Esophagus (tissue), 2 donors: Measurements from ENCODE around the gene VPS52. TPM values are rescaled to one million over a fixed set of nuclear protein-coding genes. Genes with fewer than 3 reads are reported as not detected.

Source experiments
- H3K27ac ChIP-seq, 2 donors: one replicate each; pipeline ENCODE4 v1.5.1; 2013; ENCODE audit warnings: low read depth in 2 of 2, mild to moderate bottlenecking in 2 of 2, inconsistent platforms in 1 of 2, low read length in 1 of 2, moderate library complexity in 1 of 2
- H3K27me3 ChIP-seq, 2 donors: one replicate each; pipeline ENCODE4 v1.6.1; 2013; ENCODE audit warnings: low read length in 2 of 2, control low read depth in 1 of 2, mild to moderate bottlenecking in 1 of 2; ENCODE audit not compliant: insufficient read depth in 2 of 2, control insufficient read depth in 1 of 2
- H3K36me3 ChIP-seq, 2 donors: one replicate each; pipeline ENCODE4 v1.6.1; 2013; ENCODE audit warnings: low read length in 1 of 2; ENCODE audit not compliant: control insufficient read depth in 2 of 2, insufficient read depth in 2 of 2
- H3K4me1 ChIP-seq, 2 donors: one replicate each; pipeline ENCODE4 v1.6.1; 2013; ENCODE audit warnings: low read length in 1 of 2; ENCODE audit not compliant: control insufficient read depth in 2 of 2, insufficient read depth in 2 of 2
- H3K4me3 ChIP-seq, 2 donors: one replicate each; pipeline ENCODE4 v1.5.1; 2013; ENCODE audit warnings: low read length in 2 of 2, mild to moderate bottlenecking in 2 of 2, low read depth in 1 of 2, moderate library complexity in 1 of 2
- H3K9me3 ChIP-seq, 2 donors: one replicate each; pipeline ENCODE4 v1.6.1; 2013; ENCODE audit warnings: mild to moderate bottlenecking in 2 of 2, low read depth in 1 of 2, low read length in 1 of 2, moderate library complexity in 1 of 2; ENCODE audit not compliant: control insufficient read depth in 2 of 2, insufficient read depth in 1 of 2
- WGBS, 2 donors: extraction: QIAGEN DNeasy Blood & Tissue Kit; methylation state at CpG; one replicate each; pipeline ENCODE4 v1.1.7; 2013; 5-methylcytosine and 5-hydroxymethylcytosine counted together
- polyA plus RNA-seq, 2 donors: library from polyadenylated mRNA; stranded (reverse); fragments of 200-250 nt; gene quantifications; one replicate each; pipeline ENCODE4 v1.2.3, GENCODE V29; 2013
- donor health status: healthy with polysubstance abuse.
- donor health status: Bipolar disorder and iron deficiency.

Gene VPS52
- polyA plus RNA-seq, 2 donors = 44.9 to 48.9 TPM

- Histone ChIP-seq H3K27me3 (no peaks in the 10 kb centered on the region), H3K36me3 (peaks cover 5 to 18% of the 10 kb centered on the region in 2 donors), H3K9me3 (no peaks in the 10 kb centered on the region), H3K27ac (no peak overlapping the region), H3K4me3 (no peak overlapping the region), H3K4me1 (peaks cover 20 to 22% of the 10 kb centered on the region in 2 donors)
- WGBS, 2 donors = 87 to 91% methylated on average over 7 of the region's 7 CpGs
These were observed 68.1 kb downstream of the VPS52 start for GRCh38 chr6:33203443-33204164.

DNA sequence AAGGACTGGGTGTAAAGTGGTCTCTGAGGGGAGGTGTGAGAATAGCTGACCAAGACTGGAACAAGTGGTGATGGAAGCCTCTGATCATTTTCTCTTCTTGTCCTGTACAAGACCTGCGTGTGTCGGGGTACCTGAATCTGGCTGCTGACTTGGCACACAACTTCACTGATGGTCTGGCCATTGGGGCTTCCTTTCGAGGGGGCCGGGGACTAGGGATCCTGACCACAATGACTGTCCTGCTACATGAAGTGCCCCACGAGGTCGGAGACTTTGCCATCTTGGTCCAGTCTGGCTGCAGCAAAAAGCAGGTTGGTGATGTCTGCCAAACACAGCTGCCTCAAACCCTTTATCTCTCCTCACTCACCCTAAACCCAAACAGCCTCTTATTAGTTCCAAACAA, 68.9 kb downstream of the VPS52 start:
- 82 to 84% methylated on average over 6 of the region's 6 CpGs for WGBS, 2 donors
- no peaks in the 10 kb centered on the region for H3K9me3 ChIP-seq
- peaks cover 5 to 20% of the 10 kb centered on the region in 2 donors for H3K36me3 ChIP-seq
- no peak overlapping the region for H3K4me3 ChIP-seq
- H3K27ac ChIP-seq = no peak overlapping the region
- no peaks in the 10 kb centered on the region for H3K27me3 ChIP-seq
- H3K4me1 ChIP-seq = peaks cover 20 to 22% of the 10 kb centered on the region in 2 donors

DNA sequence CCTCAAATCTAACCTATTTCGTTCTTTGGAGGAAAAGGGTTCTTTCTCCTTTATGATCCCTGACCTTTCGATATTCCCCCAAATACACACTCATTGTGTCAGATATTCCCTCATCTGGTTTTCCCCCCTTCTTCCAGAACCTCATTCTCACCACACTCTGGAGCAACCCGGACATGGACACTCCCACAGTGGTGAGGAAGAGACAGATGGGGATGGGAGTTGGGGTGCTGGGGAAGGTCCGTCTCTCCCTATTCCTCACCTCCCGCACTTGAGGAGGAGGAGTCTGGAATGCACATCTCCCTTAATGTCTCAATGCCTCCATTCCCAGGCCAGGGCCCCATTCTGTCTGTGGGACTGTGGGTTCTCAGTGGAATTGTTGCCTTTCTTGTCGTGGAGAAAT, 69.7 kb downstream of the VPS52 start:
- peaks cover 5 to 22% of the 10 kb centered on the region in 2 donors for H3K36me3 ChIP-seq
- H3K9me3 ChIP-seq = no peaks in the 10 kb centered on the region
- H3K27ac ChIP-seq = no peak overlapping the region
- H3K27me3 ChIP-seq = no peaks in the 10 kb centered on the region
- WGBS, 2 donors = 76 to 87% methylated on average over 6 of the region's 6 CpGs
- H3K4me1 ChIP-seq = peaks cover 15 to 22% of the 10 kb centered on the region in 2 donors
- no peak overlapping the region for H3K4me3 ChIP-seq

DNA sequence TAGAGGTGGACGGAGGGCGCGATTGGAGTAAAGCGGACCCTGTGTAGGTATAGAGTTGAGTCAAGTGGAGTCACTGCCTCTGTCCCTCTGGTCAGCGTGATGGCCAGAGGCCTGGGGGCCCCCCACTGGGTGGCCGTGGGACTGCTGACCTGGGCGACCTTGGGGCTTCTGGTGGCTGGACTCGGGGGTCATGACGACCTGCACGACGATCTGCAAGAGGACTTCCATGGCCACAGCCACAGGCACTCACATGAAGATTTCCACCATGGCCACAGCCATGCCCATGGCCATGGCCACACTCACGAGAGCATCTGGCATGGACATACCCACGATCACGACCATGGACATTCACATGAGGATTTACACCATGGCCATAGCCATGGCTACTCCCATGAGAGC, 70.5 kb downstream of the VPS52 start:
- Histone ChIP-seq H3K27me3 (no peaks in the 10 kb centered on the region), H3K36me3 (peaks cover 8 to 24% of the 10 kb centered on the region in 2 donors), H3K9me3 (no peaks in the 10 kb centered on the region), H3K4me3 (peak overlapping the region; percentile 91 to 94), H3K4me1 (peaks cover 15 to 22% of the 10 kb centered on the region in 2 donors), H3K27ac (peak overlapping the region; percentile 95 to 99)
- whole genome bisulfite sequencing, 2 donors = 3 to 4% methylated on average over 14 of the region's 14 CpGs

Other genes starting within 250 kb of the VPS52 start
- gene HLA-DPA1, start 198.2 kb downstream of the VPS52 start, polyA plus RNA-seq = 10 to 100 TPM in 1 of 2 donors, 1 to 10 TPM in 1; 7.8 to 27.2 TPM
- gene HLA-DPB1, start 195.9 kb downstream of the VPS52 start, polyA plus RNA-seq = 10 to 100 TPM in 1 of 2 donors, 1 to 10 TPM in 1; 8.7 to 39.1 TPM
- gene COL11A2, start 79.4 kb downstream of the VPS52 start, polyA plus RNA-seq = 1 to 10 TPM in 1 of 2 donors, under 1 TPM in 1; 0.38 to 1.3 TPM
- gene RXRB, start 71.2 kb downstream of the VPS52 start, polyA plus RNA-seq = 10 to 100 TPM; 24.4 to 30.0 TPM
- 10 to 100 TPM; 22.8 to 57.3 TPM for gene SLC39A7, start 71.0 kb downstream of the VPS52 start, polyA plus RNA-seq
- 10 to 100 TPM; 16.7 to 33.7 TPM for gene HSD17B8, start 67.2 kb downstream of the VPS52 start, polyA plus RNA-seq
- 10 to 100 TPM; 26.7 to 32.4 TPM for gene RING1, start 63.4 kb downstream of the VPS52 start, polyA plus RNA-seq
- 1,000 to 10,000 TPM; 7,154 to 7,464 TPM for gene RPS18, start 199 bp upstream of the VPS52 start, polyA plus RNA-seq
- 10 to 100 TPM; 21.1 to 27.2 TPM for gene B3GALT4, start 5.2 kb upstream of the VPS52 start, polyA plus RNA-seq
- 10 to 100 TPM; 38.6 to 44.5 TPM for gene WDR46, start 17.4 kb upstream of the VPS52 start, polyA plus RNA-seq
- 100 to 1,000 TPM; 127 to 293 TPM for gene PFDN6, start 17.7 kb upstream of the VPS52 start, polyA plus RNA-seq
- 100 to 1,000 TPM in 1 of 2 donors, 10 to 100 TPM in 1; 58.7 to 134 TPM for gene RGL2, start 27.1 kb upstream of the VPS52 start, polyA plus RNA-seq
- 10 to 100 TPM; 20.1 to 39.8 TPM for gene TAPBP, start 42.2 kb upstream of the VPS52 start, polyA plus RNA-seq
- 10 to 100 TPM; 10.2 to 11.6 TPM for gene ZBTB22, start 45.9 kb upstream of the VPS52 start, polyA plus RNA-seq
- 10 to 100 TPM; 27.8 to 28.7 TPM for gene DAXX, start 51.1 kb upstream of the VPS52 start, polyA plus RNA-seq
- 10 to 100 TPM; 12.5 to 15.0 TPM for gene KIFC1, start 119.9 kb upstream of the VPS52 start, polyA plus RNA-seq
- 10 to 100 TPM; 27.3 to 46.0 TPM for gene PHF1, start 139.1 kb upstream of the VPS52 start, polyA plus RNA-seq
- gene CUTA, start 146.2 kb upstream of the VPS52 start, polyA plus RNA-seq = 100 to 1,000 TPM in 1 of 2 donors, 10 to 100 TPM in 1; 80.2 to 119 TPM
- gene SYNGAP1, start 148.2 kb upstream of the VPS52 start, polyA plus RNA-seq = 10 to 100 TPM in 1 of 2 donors, 1 to 10 TPM in 1; 4.1 to 18.2 TPM
- 1 to 10 TPM; 3.6 to 3.9 TPM for gene ZBTB9, start 182.7 kb upstream of the VPS52 start, polyA plus RNA-seq